NT2/D1 (cell line): ENCODE results near the gene LRMDA.

Source experiments
- SUZ12 ChIP-seq: IDR thresholded peaks from 2 replicates; pipeline ENCODE4 v1.6.1; 2011; ENCODE audit not compliant: insufficient read length, insufficient read depth; ENCODE audit errors: extremely low read depth
- YY1 ChIP-seq: IDR thresholded peaks from 2 replicates; pipeline ENCODE4 v1.6.1; 2011; ENCODE audit not compliant: insufficient read length, insufficient read depth
- ZNF274 ChIP-seq: IDR thresholded peaks from 2 replicates; pipeline ENCODE4 v1.6.1; 2011; ENCODE audit warnings: mild to moderate bottlenecking, low read depth, low read length

GRCh38 chr10:75826846-75827245, 395.4 kb downstream of the LRMDA start:
- TF ChIP-seq ZNF274, result no peak
- no peak for TF ChIP-seq YY1
- TF ChIP-seq SUZ12, result no peak
